UCSD-AML1 (cell line): ENCODE measurements around the gene ZNF215.
"Not testable (repeated sequence)": the region's sequence is repeated elsewhere in the genome, so short reads cannot be mapped to it uniquely, and the experiment has no call there.

ENCODE experiments used
- DNase-seq: peaks from one replicate; lab custom pipeline; 2025; ENCODE audit not compliant: unreplicated experiment; lab: John Stamatoyannopoulos, UW

The ZNF215 gene

DNA sequence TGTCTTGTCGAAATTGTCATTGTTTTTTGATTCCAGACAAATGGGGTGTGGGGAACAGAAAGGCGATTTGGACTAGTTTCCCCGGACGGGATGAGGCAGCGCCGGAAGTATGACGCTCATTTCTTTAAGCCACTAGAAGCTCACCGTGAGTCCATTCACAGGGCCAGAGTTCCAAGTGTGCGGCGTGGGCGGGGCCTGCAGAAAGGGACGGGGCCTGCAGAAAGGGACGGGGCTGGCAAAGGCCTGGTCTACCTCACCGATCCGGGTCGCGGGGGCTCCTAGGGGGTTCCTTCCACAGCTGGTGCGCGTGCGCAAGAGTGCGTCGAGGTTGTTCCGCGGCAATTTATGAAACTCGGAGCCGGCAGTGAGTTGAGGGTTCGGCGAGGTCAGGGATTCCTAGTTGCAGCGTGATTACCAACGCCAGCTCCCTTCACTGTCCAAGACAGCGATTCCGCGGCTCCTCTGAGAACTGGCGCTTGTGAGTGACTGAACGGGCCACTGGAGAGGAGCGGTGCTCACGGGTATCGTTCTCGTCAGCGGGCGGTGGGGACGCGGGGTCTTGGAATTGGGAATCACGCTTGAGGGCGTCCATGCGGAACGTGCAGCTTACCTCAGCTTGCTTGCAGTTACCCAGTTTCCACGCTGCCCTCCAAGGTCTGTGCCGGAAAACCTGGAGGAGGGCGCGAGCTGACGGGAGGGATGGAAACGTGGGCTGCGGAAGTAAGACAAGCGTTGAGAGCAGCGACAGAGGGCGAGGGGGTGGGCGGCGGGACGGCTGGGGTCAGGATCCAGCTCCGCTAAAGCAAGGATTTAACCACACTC lies at the start of gene ZNF215:
ZNF215 (plus strand) TSS at position 219 of the 822 bp plus-strand sequence. CDS start 5,847 bp downstream, outside the sequence.
- peak; percentile 85 for DNase-seq

DNA sequence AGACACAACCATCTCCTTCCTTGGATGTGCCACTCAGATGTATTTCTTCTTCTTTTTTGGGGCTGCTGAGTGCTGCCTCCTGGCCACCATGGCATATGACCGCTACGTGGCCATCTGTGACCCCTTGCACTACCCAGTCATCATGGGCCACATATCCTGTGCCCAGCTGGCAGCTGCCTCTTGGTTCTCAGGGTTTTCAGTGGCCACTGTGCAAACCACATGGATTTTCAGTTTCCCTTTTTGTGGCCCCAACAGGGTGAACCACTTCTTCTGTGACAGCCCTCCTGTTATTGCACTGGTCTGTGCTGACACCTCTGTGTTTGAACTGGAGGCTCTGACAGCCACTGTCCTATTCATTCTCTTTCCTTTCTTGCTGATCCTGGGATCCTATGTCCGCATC lies 49.3 kb upstream of the ZNF215 start:
- DNase-seq: no peak

DNA sequence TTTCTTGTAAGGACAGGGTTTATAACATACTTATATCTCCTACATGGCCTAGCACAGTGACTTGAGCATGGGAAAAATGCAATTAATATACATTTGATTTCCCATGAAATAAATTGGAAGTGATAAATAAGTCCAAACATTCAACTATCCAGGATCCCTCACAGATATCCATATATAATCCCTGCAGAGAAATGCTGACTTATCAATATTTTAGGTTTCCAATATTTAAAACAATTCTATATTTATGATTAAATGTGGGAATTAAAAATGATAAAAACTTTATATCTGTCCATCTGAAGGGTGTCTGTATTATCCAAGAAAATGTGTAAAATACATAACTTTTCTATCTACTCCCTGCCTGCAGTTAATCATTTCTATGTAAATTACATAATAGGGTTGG lies 43.5 kb upstream of the ZNF215 start:
- no peak for DNase-seq

DNA sequence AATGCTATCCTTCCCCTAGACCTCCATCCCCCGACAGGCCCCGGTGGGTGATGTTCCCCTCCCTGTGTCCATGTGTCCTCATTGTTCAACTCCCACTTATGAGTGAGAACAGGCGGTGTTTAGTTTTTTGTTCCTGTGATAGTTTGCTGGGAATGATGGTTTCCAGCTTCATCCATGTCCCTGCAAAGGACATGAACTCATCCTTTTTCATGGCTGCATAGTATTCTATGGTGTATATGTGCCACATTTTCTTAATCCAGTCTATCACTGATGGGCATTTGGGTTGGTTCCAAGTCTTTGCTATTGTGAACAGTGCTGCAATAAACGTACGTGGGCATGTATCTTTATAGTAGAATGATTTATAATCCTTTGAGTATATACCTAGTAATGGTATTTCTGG lies 38.5 kb upstream of the ZNF215 start:
- not testable (repeated sequence) for DNase-seq

DNA sequence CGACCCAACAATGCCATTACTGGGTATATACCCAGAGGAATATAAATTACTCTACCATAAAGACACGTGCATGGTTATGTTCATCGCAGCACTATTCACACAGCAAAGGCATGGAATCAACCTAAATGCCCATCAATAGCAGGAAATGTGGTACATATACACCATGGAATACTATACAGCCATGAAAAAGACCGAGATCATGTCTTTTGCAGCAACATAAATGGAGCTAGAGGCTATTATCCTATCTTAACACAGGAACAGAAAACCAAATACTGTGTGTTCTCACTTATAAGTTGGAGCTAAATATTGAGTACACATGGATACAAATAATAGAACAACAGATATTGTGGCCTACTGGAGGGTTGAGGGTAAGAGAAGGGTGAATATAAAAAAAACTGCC lies 37.4 kb upstream of the ZNF215 start:
- DNase-seq: no peak

DNA sequence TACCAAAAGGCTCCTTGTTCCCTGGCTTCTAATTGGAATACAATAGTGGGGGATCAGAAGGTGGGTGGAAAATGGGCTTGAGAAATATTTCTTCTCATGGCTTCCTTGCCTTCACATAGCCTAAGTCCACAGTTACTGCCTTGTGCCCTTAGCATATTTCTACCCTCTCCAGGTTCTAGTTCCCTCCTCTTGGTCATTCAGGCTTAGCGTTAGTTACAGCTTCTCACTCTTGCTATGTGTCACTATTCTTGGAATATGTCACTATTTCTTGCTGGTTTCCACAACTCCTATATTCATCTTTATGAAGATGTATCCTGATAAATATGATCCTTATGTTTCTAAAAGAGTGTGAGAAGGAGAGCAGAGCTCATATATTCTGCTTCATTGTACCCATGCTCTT lies 36.4 kb upstream of the ZNF215 start:
- DNase-seq: no peak

DNA sequence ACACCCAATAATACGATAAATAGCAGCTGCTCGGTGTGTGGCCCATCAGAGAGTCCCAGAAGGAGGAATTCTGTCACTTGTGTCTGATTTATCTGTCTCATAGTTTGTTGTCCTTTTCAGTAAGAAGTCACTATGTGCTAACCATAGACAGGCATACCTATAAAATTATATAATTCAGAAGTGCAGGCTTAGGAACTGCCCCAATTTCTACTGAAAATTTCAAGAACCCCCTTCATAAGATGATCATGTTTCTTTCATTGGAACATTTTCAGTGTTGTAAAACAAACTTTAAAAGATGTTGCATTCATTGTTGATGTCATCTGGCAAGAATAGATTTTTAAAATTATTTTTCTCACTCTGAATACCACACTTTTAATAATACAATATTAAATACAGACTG lies 33.8 kb upstream of the ZNF215 start, which contains the start of gene OR2D2:
OR2D2 (minus strand) TSS at position 101 of the 400 bp plus-strand sequence; CDS start at position 101, 0 bp downstream.
- no peak for DNase-seq

DNA sequence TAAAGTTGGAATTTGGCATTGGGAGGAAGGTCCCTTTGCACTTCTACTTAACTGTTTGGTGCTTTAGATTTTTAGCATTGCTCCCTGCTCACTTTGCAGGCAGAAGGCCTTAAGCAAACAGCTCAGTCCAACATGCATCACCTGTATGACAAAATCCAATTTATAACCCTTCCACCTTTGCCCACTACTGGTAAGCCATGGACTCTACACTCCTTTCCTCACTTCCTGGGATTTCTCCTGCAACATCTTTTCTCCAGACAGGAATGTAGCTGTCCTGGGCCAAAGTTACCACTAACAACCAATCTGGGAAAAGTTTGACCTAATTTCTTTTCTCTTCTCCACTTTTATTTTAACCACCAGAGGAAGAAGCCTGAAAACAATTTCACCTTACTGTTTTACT lies 32.1 kb upstream of the ZNF215 start:
- DNase-seq: no peak

DNA sequence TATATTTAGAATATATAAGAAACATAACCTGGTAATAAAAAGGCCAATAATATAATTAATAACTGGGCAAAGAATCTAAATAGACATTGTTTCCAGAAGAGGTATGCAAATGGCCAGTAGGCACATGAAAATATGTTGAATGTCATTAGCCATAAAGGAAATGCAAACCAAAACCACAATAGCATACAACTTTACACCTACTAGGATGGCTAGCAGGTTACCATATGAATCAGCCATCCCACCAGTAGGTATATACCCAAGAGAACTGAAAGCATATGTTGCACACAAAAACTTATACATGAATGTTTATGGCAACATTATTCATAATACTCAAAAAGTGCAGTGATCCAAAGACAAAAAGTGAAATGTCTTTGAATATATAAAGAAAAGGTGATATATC lies 31.2 kb upstream of the ZNF215 start:
- no peak for DNase-seq

DNA sequence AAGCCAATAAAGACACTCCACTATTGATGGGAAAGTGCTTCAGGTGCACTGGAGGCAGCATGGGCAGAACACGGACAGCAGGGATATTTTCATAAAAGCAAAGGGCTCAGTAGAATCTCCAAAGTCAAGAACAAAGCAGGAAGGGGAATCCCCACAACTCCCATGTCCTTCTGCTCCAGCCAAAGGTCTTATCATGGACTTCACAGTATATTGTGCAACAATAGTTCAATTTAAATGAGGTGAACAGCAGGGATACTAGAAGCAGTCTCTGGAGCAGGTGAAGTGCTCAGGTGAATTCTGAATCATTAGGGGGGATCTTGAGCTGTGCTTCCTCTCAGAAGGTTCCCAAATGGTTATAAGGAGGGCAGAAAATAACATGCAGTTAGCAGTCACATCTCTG lies 27.3 kb upstream of the ZNF215 start:
- DNase-seq: no peak

DNA sequence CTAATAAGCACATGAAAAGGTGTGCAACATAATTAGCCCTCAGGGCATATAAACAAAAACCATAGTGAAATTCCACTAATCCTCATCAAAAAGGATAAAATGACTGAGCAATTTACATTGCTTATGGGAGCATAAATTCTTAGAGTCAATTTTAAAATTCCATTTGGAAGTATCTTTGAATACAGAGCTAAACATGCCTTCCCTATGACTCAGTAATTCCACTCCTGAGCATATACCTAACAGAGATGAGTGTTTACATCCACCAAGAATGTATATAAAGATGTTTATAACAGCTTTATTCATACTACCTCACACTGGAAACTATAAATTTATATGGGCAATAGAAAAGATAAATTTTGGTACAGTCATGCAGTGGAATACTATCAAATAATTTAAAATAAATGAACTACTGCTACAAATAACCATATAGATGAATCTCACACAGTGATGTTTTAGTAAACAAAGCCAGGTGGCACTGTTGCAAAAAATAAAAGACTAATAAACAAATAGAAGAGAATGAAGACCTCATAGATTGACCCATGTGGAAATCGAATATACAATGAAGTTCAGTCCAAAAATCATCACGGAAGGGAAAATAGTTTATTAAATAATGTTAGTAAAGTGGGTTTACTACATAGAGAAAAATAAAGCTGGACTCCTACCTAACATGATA lies 25.8 kb upstream of the ZNF215 start:
- no peak for DNase-seq

DNA sequence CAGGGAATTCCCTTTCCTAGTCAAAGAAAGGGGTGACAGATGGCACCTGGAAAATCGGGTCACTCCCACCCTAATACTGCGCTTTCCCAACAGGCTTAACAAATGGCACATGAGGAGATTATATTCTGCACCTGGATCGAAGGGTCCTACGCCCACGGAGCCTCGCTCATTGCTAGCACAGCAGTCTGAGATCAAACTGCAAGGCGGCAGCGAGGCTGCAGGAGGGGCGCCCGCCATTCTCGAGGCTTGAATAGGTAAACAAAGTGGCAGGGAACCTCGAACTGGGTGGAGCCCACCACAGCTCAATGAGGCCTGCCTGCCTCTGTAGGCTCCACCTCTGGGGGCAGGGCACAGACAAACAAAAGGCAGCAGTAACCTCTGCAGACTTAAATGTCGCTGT lies 21.4 kb upstream of the ZNF215 start:
- not testable (repeated sequence) for DNase-seq

DNA sequence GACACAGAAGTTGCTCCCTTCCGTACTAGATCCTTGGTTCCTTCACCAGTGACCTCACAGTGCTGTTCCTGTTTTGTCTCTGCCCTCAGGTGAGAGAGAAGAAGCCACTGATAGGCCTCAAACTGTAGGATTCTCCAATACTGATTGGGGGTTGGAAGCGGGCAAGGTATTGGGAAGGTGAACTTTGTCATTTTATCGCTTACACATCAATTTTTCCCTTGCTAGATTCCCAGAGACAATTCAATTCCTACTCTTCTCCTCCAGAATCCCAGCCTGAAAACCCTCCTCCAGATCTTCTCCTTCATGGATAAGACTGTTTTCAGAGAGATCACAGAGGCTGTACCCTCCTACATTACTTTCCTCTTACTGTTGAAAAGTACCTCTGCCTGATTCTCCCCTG lies 14.8 kb upstream of the ZNF215 start:
- DNase-seq: no peak

DNA sequence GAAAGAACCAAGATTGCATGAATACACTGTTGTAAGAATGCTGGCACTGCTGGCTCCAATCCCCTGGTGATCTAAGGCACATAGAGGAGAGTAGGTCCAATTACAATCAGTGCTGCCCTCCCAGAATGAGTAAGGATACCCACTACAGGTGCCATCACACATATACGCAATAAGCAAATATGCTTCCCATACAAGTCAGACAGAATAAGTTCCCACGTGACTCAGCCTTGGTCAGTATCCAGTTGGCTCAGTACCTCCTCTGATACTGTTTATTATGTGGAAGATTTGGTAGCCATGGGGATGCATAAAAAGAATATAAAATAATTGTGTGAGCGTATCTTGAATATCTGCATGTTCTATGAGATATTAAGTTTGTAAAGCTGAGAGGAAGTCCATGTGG lies 14.3 kb upstream of the ZNF215 start:
- no peak for DNase-seq

DNA sequence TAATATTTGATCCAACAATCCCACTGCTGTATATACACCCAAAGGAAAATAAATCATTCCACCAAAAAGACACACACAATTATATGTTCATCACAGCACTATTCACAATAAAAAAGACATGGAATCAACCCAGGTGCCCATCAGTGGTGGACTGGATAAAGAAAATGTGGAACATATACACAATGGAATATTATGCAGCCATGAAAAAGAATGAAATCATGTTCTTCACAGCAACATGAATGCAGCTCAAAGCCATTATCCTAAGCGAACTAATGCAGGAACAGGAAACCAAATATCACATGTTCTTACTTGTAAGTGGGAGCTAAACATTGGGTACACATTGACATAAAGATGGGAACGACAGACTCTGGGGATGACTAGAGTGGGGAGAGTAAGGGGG lies 6.5 kb upstream of the ZNF215 start:
- no peak for DNase-seq

DNA sequence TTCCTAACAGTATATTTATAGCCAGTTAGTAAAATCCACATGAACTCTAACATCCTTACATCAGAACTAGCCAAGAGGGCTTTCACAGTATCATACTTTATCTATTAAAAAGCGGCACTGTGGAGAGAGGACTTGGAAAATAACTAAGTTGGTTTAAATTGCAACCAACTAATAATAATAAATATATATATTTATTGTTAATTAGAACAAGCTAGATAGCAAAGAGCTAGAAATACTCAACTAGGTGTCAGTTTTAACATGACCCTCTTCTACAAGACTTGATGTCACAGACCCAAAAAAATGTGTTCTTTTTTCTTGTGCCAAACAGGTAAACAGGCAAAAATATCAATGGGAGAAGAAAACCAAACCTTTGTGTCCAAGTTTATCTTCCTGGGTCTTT lies 5.5 kb upstream of the ZNF215 start, which contains the start of gene OR2D3:
OR2D3 (plus strand) TSS at position 301 of the 400 bp plus-strand sequence; CDS start at position 301, 0 bp downstream.
- no peak for DNase-seq

DNA sequence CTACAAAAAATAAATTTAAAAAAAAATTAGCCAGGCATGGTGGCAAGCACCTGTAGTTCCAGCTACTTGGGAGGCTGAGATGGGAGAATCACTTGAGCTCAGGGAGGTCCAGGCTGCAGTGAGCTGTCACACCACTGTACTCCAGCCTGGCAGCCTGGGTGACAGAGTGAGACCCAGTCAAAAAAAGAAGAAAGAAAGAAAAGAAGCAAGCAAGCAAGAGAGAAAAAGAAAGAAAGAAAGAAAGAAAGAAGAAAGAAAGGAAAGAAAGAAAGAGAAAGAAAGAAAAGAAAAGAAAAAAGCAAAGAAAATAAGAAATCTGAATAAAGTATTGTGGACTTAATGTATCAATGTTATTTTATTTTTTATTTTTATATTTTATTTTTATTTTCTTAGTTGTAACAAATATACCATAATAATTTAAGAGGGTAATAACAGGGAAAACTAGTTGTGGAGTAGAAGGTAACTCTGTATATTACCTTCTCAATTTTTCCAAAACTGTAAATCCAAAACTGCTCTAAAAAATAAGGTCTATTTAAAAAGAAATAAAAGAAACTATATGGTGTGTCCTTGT lies 1.1 kb upstream of the ZNF215 start:
- DNase-seq: no peak

DNA sequence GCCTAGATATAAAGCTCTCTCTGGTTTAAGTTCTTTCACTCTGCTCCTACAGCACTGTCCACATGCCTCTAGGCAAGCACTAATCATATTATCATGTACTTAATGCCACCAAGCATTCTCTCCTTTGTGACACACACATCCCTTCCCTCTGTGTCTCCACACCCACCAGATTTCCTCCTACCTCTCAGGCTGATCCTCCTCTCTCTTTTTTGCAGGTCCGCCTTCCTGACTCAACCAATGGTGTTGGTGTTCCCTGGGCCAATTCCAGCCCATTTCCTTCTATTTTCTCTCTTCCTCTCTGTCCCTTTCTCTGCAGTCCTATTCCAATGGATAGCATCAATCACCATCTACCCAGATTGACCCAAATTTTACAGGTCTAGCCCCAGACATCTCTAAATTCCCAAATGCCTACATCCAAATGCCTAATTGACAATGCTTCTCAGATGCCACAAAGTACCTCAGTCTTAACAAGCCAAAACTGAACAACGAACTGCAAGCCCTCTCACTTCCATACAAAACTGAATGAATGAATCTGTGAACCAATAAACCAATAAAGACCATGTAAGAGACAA lies 504 bp upstream of the ZNF215 start:
- no peak for DNase-seq

DNA sequence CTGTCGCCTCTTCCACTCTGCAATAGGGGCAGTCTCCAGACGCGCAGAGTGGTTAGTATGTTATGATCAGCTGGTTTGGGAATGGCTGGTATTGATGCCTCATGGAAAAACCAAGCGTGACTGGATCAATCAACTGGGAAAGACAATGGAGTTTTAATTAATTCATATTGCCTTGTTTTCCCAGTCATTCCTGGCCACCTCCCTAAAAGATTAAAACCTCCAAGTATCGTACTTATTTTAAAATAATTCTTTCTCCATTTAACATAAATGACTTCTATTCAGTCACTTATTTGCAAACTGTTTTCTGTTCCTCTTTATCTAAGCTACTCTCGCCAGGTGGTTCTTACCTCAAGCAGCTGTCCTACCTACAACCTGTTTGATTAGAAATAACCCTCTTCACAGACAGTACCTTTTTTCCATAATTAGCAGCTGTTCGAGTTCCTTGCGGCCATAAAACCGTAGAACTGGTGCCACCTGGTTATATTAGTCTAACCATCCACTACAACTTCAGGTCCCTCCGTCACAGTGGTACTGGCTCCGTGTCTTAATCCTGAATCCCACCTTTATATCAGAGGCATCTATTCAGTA lies 898 bp downstream of the ZNF215 start:
- no peak for DNase-seq

DNA sequence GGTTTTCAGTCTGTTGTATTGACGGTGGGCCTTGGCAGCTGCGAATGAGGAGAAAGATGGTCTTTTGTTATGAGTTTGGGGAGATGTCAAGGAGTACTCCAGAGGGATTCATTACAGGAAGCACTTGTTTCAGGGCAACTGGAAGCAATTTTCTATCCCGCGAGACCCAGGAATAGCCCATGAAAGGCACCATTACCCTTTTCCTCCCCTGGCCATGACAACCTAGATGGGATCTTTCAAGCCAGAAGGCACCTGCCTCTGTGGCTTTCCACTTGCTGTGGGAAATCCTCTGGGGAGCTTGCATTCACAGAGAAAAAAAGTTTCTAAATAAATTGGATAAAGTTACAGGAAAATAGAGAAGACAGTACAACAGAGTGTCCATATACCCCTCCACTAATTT lies 2.7 kb downstream of the ZNF215 start:
- DNase-seq: no peak

DNA sequence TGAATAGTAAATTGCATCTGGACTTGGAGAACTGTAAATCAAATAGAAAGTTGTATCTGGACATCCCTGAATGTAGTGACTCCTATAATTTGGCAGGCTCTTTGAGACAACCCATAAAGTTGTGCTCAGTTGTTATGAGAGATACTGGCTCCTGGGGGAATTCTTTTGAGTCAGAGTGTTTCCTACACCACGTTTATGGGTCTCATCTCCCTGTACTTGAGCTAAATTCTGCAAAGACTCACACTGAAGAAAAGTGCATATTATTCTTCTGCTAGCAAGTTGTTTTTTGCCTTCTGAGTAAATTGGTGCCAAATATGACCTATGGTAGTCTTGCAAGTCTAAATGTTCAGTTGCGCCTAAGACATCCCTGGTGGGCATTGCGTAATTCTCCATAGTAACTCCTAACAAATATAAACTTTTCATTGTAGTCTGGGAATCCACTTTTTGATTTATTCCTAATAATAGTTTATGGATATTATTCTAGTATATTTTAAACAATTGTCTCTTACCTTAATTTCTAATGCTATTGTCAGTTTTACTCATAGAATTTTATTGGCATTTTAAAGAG lies 5.0 kb downstream of the ZNF215 start:
- no peak for DNase-seq
